A549 (cell line): ENCODE results near the gene KIAA1755. TPM values are rescaled to one million over a fixed set of nuclear protein-coding genes. Genes with fewer than 3 reads are reported as not detected.

Experiments
- ATAC-seq, 2 experiments: fragments of 200-7000 bp in 1 of 2; fragments of >200 bp in 1 of 2; cut with Nextera tagmentation in 1 of 2; cut with Tn5 transposase in 1 of 2; 3 replicates each; pipeline versions ENCODE4 v1.8.0 to v1.9.1; 2018 to 2020; ENCODE audit warnings: mild to moderate bottlenecking in 1 of 2, moderate library complexity in 1 of 2
- CTCF ChIA-PET: fragments of 300-600 bp; sonication (Branson Sonifier 250); formaldehyde crosslinking; extraction: SDS; loops from one replicate; lab custom pipeline; 2021; ENCODE audit warnings: antibody characterized with exemption, inconsistent platforms; lab: Yijun Ruan, JAX
- POLR2A ChIA-PET: fragments of 350-600 bp; formaldehyde crosslinking; extraction: SDS; loops from one replicate; lab custom pipeline; 2021; ENCODE audit warnings: antibody characterized with exemption, inconsistent platforms; lab: Yijun Ruan, JAX
- DNase-seq, 2 experiments: peaks; one replicate each; pipeline versions ENCODE4 v3.0.0 to v3.0.0-alpha.2; 2011 to 2016; ENCODE audit warnings: low read depth in 1 of 2, low spot score in 1 of 2
- FAIRE-seq: peaks from 2 replicates; lab custom pipeline; 2011; peaks lifted over from hg19 to GRCh38; lab: Jason Lieb, UNC
- H3K27ac ChIP-seq, 2 experiments: fragments of >200 bp; sonication (Bioruptor Twin); formaldehyde crosslinking; 3 replicates each; pipeline ENCODE4 v1.5.1; 2016 to 2017
- H3K4me1 ChIP-seq: fragments of >200 bp; sonication (Bioruptor Twin); formaldehyde crosslinking; 3 replicates; pipeline ENCODE4 v1.6.1; 2016
- H3K4me2 ChIP-seq: fragments of >200 bp; sonication (Bioruptor Twin); formaldehyde crosslinking; 3 replicates; pipeline ENCODE4 v1.6.1; 2016
- H3K4me3 ChIP-seq: fragments of >200 bp; sonication (Bioruptor Twin); formaldehyde crosslinking; 3 replicates; pipeline ENCODE4 v1.5.1; 2016
- H3K9me3 ChIP-seq: fragments of >200 bp; sonication (Bioruptor Twin); formaldehyde crosslinking; 3 replicates; pipeline ENCODE4 v1.6.1; 2016
- CEBPB ChIP-seq, 2 experiments: fragments of >200 bp in 1 of 2; sonication (Bioruptor Twin) in 1 of 2; formaldehyde crosslinking in 1 of 2; IDR thresholded peaks; 2 replicates each; pipeline ENCODE4 v1.6.1; 2012 to 2016
- EP300 ChIP-seq, 2 experiments: fragments of >200 bp; sonication (Bioruptor Twin); formaldehyde crosslinking; IDR thresholded peaks; 2 replicates in 1 of 2; 3 replicates in 1 of 2; pipeline ENCODE4 v1.6.1; 2016 to 2017
- FOSL2 ChIP-seq, 2 experiments: fragments of 450-650 bp in 1 of 2; fragments of >200 bp in 1 of 2; sonication (Bioruptor Twin) in 1 of 2; formaldehyde crosslinking; IDR thresholded peaks; 2 replicates each; pipeline versions ENCODE4 v1.5.0 to v1.6.1; 2016 to 2020; ENCODE audit warnings: mild to moderate bottlenecking in 1 of 2, moderate library complexity in 1 of 2
- HOXB5 ChIP-seq: fragments of 250-450 bp; sonication (Bioruptor Pico); IDR thresholded peaks from 2 replicates; pipeline ENCODE4 v1.5.0; 2020; ENCODE audit warnings: mild to moderate bottlenecking, moderate library complexity
- JUN ChIP-seq, 2 experiments: fragments of >200 bp; sonication (Bioruptor Twin); formaldehyde crosslinking; IDR thresholded peaks; 2 replicates in 1 of 2; 3 replicates in 1 of 2; pipeline ENCODE4 v1.6.1; 2016 to 2017
- MYC ChIP-seq: IDR thresholded peaks from 2 replicates; pipeline ENCODE4 v1.6.1; 2012; ENCODE audit warnings: mild to moderate bottlenecking, inconsistent platforms, low read length, improper control_type of control experiment, borderline replicate concordance
- PBX3 ChIP-seq: IDR thresholded peaks from 2 replicates; pipeline ENCODE4 v1.6.1; 2012
- RAD21 ChIP-seq, 2 experiments: fragments of >200 bp in 1 of 2; sonication (Bioruptor Twin) in 1 of 2; formaldehyde crosslinking in 1 of 2; IDR thresholded peaks in 1 of 2; conservative IDR thresholded peaks in 1 of 2; 2 replicates in 1 of 2; 3 replicates in 1 of 2; pipeline ENCODE4 v1.6.1; 2012 to 2018; ENCODE audit warnings: inconsistent platforms in 1 of 2
- RARB ChIP-seq: fragments of 250-450 bp; sonication (Bioruptor Pico); IDR thresholded peaks from 2 replicates; pipeline ENCODE4 v1.8.0; 2021; ENCODE audit warnings: mild to moderate bottlenecking, moderate library complexity
- RFX5 ChIP-seq: fragments of 450-650 bp; IDR thresholded peaks from 2 replicates; pipeline ENCODE4 v1.7.1; 2014; ENCODE audit warnings: antibody characterized with exemption, mild to moderate bottlenecking, moderate library complexity
- SMC3 ChIP-seq: fragments of >200 bp; sonication (Bioruptor Twin); formaldehyde crosslinking; IDR thresholded peaks from 3 replicates; pipeline ENCODE4 v1.6.1; 2018; ENCODE audit warnings: inconsistent platforms
- ZFP36 ChIP-seq: fragments of 450-650 bp; IDR thresholded peaks from 2 replicates; pipeline ENCODE4 v1.6.1; 2014; ENCODE audit warnings: borderline replicate concordance; ENCODE audit not compliant: partially characterized antibody
- ZNF302 ChIP-seq: fragments of 250-450 bp; sonication (Bioruptor Pico); IDR thresholded peaks from 2 replicates; pipeline ENCODE4 v1.9.0; 2021; ENCODE audit warnings: inconsistent platforms, mild to moderate bottlenecking, moderate library complexity
- WGBS: methylation state at CpG from one replicate; pipeline ENCODE4 v1.1.6; 2017; ENCODE audit errors: missing lambda C conversion rate; 5-methylcytosine and 5-hydroxymethylcytosine counted together
- polyA plus RNA-seq, 4 experiments: library from polyadenylated mRNA; depleted of rRNA in 3 of 4; stranded (reverse); fragments of >200 nt; fragmentation: RNase III in 1 of 4; extraction: RNeasy Plus Mini Kit Qiagen cat#74134 plus additional on column Dnase treatment in 1 of 4; gene quantifications; 2 replicates in 3 of 4; 3 replicates in 1 of 4; pipeline ENCODE4 v1.2.3, GENCODE V29; 2011 to 2017
- TF ChIP-seq, protein P1 (sequence below): fragments of >200 bp; sonication (Bioruptor Twin); formaldehyde crosslinking; IDR thresholded peaks from 3 replicates; pipeline ENCODE4 v1.5.1; 2016
- TF ChIP-seq, protein P2 (sequence below): IDR thresholded peaks from 2 replicates; pipeline ENCODE4 v1.6.1; 2012

KIAA1755 gene
- polyA plus RNA-seq, 2 of the 4 experiments (the other 2 are of a cell fraction): 0.04 to 0.21 TPM

DNA sequence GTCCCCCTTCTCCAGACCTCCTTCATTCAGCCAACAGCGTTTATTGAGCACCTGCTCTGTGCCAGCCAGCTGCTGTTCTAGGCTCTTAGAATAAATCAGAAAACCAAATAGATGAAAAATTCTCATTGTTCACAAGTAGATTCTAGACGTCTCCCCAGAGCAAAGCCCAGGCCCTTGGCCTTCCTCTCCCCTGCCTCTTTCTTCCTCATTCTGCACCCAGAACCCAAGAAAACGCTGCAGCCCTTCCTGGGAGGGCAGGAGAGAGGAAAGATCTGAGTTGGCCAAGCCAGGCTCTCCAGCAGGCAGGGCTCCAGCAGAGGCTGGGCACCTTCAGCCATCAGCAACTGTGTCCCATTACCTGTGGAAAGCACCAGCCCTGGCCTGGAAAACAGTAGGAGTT is 31.4 kb upstream of the KIAA1755 start:
- Histone ChIP-seq H3K27ac (peak overlapping the region in 1 of 2 experiments; percentile 52; a peak in 1 of 6 replicates), H3K4me2 (no peak overlapping the region), H3K4me3 (no peak overlapping the region), H3K9me3 (no peaks in the 10 kb centered on the region), H3K4me1 (no peaks in the 10 kb centered on the region)
- ChIA-PET CTCF (interaction anchor here (0.6 to 3.1 kb wide), 13 partner anchors 10 to 1373 kb away, joined by 3 to 39 read pairs (median 5); partner anchors contain the start of gene BPI), POLR2A (no interaction called here)
- FAIRE-seq (no peak), ATAC-seq (no peak), DNase-seq (no peak)
- no peak for TF ChIP-seq HOXB5 (CRISPR knock-in tag)
- WGBS: 16% methylated on average over 3 of the region's 3 CpGs

GRCh38 chr20:38290829-38291814 is 30.6 kb upstream of the KIAA1755 start:
- Histone ChIP-seq H3K27ac (peak overlapping the region; percentile 52 to 71), H3K9me3 (no peaks in the 10 kb centered on the region), H3K4me1 (no peaks in the 10 kb centered on the region), H3K4me3 (peak overlapping the region; percentile 45), H3K4me2 (peak overlapping the region; percentile 81)
- peak; percentile 82 to 87 for DNase-seq
- no peak for FAIRE-seq
- CTCF ChIA-PET: interaction anchor here (0.6 to 3.1 kb wide), 35 partner anchors 10 to 1372 kb away, joined by 3 to 39 read pairs (median 4); partner anchors contain the start of genes BPI and VSTM2L
- WGBS: 11% methylated on average over 20 of the region's 21 CpGs
- peak; percentile 93 to 96 for ATAC-seq
- peak; percentile 97 for TF ChIP-seq ZFP36
- no peak for TF ChIP-seq FOSL2 (IDR thresholded peaks at IDR 0.05)
- TF ChIP-seq FOSL2 (CRISPR knock-in tag; IDR thresholded peaks at IDR 0.05): peak; percentile 48; the same call in 1 of the 2 replicates
- 0 out of 4 replicates have a peak, but pooled peaks have one; percentile 2 to 32 for TF ChIP-seq CEBPB (IDR thresholded peaks at IDR 0.05)
- no peak for TF ChIP-seq PBX3
- TF ChIP-seq RAD21 (conservative IDR thresholded peaks at IDR 0.05 in 1 of 2, IDR thresholded peaks at IDR 0.05 in 1 of 2): peak; percentile 54 to 62
- TF ChIP-seq EP300 (IDR thresholded peaks at IDR 0.05): 0 out of 5 replicates have a peak, but pooled peaks of 1 of the 2 experiments have one; percentile 12
- peak; percentile 80; the same call in 1 of the 2 replicates for TF ChIP-seq RARB (CRISPR knock-in tag)
- TF ChIP-seq SMC3: peak; percentile 83
- TF ChIP-seq, protein P1, sequence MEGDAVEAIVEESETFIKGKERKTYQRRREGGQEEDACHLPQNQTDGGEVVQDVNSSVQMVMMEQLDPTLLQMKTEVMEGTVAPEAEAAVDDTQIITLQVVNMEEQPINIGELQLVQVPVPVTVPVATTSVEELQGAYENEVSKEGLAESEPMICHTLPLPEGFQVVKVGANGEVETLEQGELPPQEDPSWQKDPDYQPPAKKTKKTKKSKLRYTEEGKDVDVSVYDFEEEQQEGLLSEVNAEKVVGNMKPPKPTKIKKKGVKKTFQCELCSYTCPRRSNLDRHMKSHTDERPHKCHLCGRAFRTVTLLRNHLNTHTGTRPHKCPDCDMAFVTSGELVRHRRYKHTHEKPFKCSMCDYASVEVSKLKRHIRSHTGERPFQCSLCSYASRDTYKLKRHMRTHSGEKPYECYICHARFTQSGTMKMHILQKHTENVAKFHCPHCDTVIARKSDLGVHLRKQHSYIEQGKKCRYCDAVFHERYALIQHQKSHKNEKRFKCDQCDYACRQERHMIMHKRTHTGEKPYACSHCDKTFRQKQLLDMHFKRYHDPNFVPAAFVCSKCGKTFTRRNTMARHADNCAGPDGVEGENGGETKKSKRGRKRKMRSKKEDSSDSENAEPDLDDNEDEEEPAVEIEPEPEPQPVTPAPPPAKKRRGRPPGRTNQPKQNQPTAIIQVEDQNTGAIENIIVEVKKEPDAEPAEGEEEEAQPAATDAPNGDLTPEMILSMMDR: peak; percentile 89
- TF ChIP-seq MYC: no peak
- 0 out of 2 replicates have a peak, but pooled peaks have one; percentile 54 for TF ChIP-seq HOXB5 (CRISPR knock-in tag)
- TF ChIP-seq, protein P2, sequence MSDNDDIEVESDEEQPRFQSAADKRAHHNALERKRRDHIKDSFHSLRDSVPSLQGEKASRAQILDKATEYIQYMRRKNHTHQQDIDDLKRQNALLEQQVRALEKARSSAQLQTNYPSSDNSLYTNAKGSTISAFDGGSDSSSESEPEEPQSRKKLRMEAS: peak; percentile 25; the same call in 1 of the 2 replicates
- no peak for TF ChIP-seq RFX5
- TF ChIP-seq JUN (IDR thresholded peaks at IDR 0.05): peak in 1 of 2 experiments; percentile 40; a peak in 2 of 5 replicates
- TF ChIP-seq ZNF302 (CRISPR knock-in tag): no peak
- POLR2A ChIA-PET: interaction anchor here (0.6 kb wide), 1 partner anchor 169 kb away, joined by 3 read pairs; no protein-coding TSS in a partner anchor
